Measurements from ENCODE around the gene NME8. TPM values are rescaled to one million over a fixed set of nuclear protein-coding genes. Genes with fewer than 3 reads are reported as not detected.
A peak's percentile ranks its signal among the peaks of the same experiment; 100 is the strongest.

Gene NME8
- total RNA-seq, 1 donor from 2014 or later: 9.0 TPM

DNA sequence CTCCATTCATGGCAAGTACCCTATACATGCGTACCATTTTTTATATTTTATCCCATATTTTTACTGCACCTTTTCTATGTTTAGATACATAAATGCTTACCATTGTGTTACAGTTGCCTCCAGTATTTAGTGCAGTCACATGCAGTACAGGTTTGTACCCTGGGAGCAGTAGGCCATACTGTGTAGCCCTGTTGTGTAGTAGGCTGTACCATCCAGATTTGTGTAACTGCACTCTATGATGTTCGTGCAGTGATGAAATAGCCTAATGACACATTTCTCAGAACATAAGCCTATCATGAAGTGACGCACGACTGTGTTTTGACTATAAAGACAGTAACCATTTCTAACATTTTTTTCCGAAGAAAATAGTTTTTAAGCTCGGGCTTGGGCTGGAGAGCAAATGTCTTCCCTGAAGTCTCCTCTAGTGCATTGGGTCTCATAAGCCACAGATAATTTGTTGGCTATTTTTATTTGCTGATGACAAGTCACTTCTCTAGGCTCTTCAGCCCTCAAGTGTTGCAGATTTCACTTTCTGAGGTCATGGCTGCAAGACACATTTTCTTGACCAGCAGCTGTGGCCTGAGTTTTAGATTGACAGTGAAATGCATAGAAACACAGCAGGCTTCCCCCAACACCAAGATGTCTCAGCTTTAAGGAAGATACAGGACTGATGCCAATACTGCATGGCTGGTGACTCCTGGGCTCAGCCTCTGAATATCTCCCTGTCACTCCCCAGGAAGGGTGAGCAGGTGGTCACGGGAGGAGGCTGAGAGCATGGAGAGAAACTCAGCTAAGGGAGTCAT is 98.9 kb downstream of the NME8 start:
- Mint-ChIP-seq H3K4me3 (no peak overlapping the region), H3K9me3 (no peaks in the 10 kb centered on the region), H3K27me3 (ENCODE audit: insufficient read depth, low read depth) (peaks cover 5% of the 10 kb centered on the region), H3K36me3 (no peaks in the 10 kb centered on the region), H3K27ac (peak overlapping the region; percentile 31), H3K4me1 (peaks cover 34% of the 10 kb centered on the region)
- no peak overlapping the region for H3K27ac ChIP-seq
- no peaks in the 10 kb centered on the region for H3K36me3 ChIP-seq
- TF ChIP-seq, protein P1, sequence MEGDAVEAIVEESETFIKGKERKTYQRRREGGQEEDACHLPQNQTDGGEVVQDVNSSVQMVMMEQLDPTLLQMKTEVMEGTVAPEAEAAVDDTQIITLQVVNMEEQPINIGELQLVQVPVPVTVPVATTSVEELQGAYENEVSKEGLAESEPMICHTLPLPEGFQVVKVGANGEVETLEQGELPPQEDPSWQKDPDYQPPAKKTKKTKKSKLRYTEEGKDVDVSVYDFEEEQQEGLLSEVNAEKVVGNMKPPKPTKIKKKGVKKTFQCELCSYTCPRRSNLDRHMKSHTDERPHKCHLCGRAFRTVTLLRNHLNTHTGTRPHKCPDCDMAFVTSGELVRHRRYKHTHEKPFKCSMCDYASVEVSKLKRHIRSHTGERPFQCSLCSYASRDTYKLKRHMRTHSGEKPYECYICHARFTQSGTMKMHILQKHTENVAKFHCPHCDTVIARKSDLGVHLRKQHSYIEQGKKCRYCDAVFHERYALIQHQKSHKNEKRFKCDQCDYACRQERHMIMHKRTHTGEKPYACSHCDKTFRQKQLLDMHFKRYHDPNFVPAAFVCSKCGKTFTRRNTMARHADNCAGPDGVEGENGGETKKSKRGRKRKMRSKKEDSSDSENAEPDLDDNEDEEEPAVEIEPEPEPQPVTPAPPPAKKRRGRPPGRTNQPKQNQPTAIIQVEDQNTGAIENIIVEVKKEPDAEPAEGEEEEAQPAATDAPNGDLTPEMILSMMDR (IDR thresholded peaks at IDR 0.05): no peak
- TF ChIP-seq EZH2phosphoT487 (IDR thresholded peaks at IDR 0.05) (no peak), EZH2 (IDR thresholded peaks at IDR 0.05) (no peak)
- no peaks in the 10 kb centered on the region for H3K27me3 ChIP-seq
- H4K20me1 ChIP-seq (ENCODE audit: low read depth): peaks cover 3% of the 10 kb centered on the region
- H3K4me2 ChIP-seq: no peak overlapping the region
- DNase-seq (ENCODE audit: low spot score): no peak
- H3K4me3 ChIP-seq: no peak overlapping the region
- H3K9ac ChIP-seq: no peak overlapping the region
- no peaks in the 10 kb centered on the region for H3K79me2 ChIP-seq (ENCODE audit: low read depth)
- no peaks in the 10 kb centered on the region for H3K9me3 ChIP-seq (ENCODE audit: low read depth)
- H2AFZ ChIP-seq (replicated peaks): no peak overlapping the region
- peaks cover 8% of the 10 kb centered on the region for H3K4me1 ChIP-seq
- H3F3A ChIP-seq (ENCODE audit: low read depth): no peaks in the 10 kb centered on the region

DNA sequence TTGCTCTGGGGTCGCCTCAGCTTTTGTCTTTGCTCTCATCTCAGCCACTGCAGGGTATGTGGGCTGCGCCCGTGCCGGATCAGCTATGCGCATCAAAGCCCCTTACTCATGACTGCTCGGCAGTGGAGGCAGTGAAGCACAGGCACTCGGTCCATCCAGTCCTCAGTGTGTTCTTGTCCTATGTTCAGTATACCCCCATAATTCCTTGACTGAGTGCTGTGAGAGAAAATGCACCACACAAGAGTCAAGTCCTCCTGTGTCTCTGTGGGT is 99.5 kb downstream of the NME8 start:
- Histone ChIP-seq H3K27ac (no peak overlapping the region), H3K79me2 (ENCODE audit: low read depth) (no peaks in the 10 kb centered on the region), H3K4me3 (no peak overlapping the region), H3K4me2 (no peak overlapping the region), H3K4me1 (peaks cover 2% of the 10 kb centered on the region), H3F3A (ENCODE audit: low read depth) (no peaks in the 10 kb centered on the region), H3K9me3 (ENCODE audit: low read depth) (no peaks in the 10 kb centered on the region), H4K20me1 (ENCODE audit: low read depth) (peaks cover 2% of the 10 kb centered on the region), H3K27me3 (no peaks in the 10 kb centered on the region), H3K36me3 (no peaks in the 10 kb centered on the region), H3K9ac (no peak overlapping the region), H2AFZ (replicated peaks) (no peak overlapping the region)
- no peak for DNase-seq (ENCODE audit: low spot score)
- peaks cover 5% of the 10 kb centered on the region for H3K27me3 Mint-ChIP-seq (ENCODE audit: insufficient read depth, low read depth)
- H3K36me3 Mint-ChIP-seq: no peaks in the 10 kb centered on the region
- peak overlapping the region; percentile 18 for H3K27ac Mint-ChIP-seq
- no peaks in the 10 kb centered on the region for H3K9me3 Mint-ChIP-seq
- TF ChIP-seq, protein P1 (IDR thresholded peaks at IDR 0.05): no peak
- peaks cover 30% of the 10 kb centered on the region for H3K4me1 Mint-ChIP-seq
- no peak overlapping the region for H3K4me3 Mint-ChIP-seq

Other genes with a start within 250 kb of the NME8 start
- 1.2 and 2.6 TPM in 2 replicates for gene GPR141, start 164.8 kb upstream of the NME8 start, total RNA-seq (ENCODE audit: low replicate concordance)
- gene SFRP4, start 68.2 kb downstream of the NME8 start, total RNA-seq (ENCODE audit: low replicate concordance): not detected in 2 replicates
- 6.8 and 10.6 TPM in 2 replicates for gene EPDR1, start 72.0 kb downstream of the NME8 start, total RNA-seq (ENCODE audit: low replicate concordance)